ENCODE measurements around the gene ASXL1. TPM values are rescaled to one million over a fixed set of nuclear protein-coding genes. Genes with fewer than 3 reads are reported as not detected.
A peak's percentile ranks its signal among the peaks of the same experiment; 100 is the strongest.

ASXL1 gene
- total RNA-seq, 3 donors from 2014 or later (not counting 1 experiment from before 2014, with no cell fraction given): 106 to 125 (median 108) TPM

DNA sequence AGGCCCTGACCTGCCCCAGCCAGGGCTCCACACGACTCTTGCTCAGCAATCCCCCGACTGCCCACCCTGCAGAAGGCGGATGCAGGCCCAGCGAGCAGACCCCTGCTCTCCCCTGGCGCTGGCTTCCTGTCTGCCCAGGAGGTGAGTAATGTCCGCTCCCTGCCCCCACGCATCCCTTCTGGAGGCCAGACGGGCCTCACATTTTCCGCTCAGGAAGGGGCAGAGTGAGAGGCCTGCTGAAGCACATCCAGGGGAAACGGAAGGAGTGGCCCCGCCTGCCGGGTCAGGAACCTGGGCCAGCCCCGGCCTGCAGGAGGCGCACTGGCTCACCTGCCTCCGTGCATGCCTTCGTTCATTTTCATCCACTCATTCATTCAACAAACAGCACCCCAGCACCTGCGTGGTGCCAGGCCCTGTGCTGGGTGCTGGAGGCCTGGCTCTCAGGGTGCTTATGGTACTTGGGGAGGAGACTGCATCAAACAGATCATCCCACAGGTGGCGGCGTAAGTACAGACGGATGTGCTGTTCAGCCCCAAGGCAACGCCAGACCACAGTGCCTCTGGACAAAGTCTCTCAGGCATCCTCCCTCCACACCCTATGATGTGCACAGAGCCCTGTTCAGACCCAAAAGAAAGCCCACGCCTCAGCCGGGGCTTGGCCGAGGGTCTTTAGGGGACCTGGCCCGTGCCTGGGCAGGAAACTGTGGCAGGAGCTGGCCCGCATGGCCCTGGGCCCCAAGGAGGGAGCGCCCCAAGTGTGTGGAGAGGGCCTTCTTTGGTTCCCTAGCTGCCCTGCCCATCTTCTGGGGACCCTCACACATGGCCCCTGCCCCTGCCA, 112.1 kb downstream of the ASXL1 start:
- peak in 2 of 3 donors; percentile 54 to 65 for ATAC-seq
- Histone ChIP-seq H3K27ac (ENCODE audit: low read length) (no peak overlapping the region), H3K27me3 (ENCODE audit: control insufficient read depth, insufficient read depth, low read length) (no peaks in the 10 kb centered on the region), H3K9me3 (ENCODE audit: control insufficient read depth, insufficient read depth, low read length) (no peaks in the 10 kb centered on the region), H3K4me1 (ENCODE audit: control insufficient read depth, insufficient read depth, low read length) (peaks cover 49% of the 10 kb centered on the region), H3K4me3 (ENCODE audit: low read length) (no peak overlapping the region), H3K36me3 (ENCODE audit: control insufficient read depth, insufficient read depth, low read length) (peaks cover 32% of the 10 kb centered on the region)
- peaks cover 0 to 35% of the 10 kb centered on the region in 2 donors for H3K4me1 Mint-ChIP-seq
- whole genome bisulfite sequencing (ENCODE audit: insufficient coverage): 66% methylated on average over 27 of the region's 27 CpGs
- no peaks in the 10 kb centered on the region for H3K36me3 Mint-ChIP-seq
- H3K4me3 Mint-ChIP-seq: no peak overlapping the region
- intact Hi-C loops (cut with micrococcal nuclease): no loop called here
- peak overlapping the region; percentile 73 to 80 for H3K27ac Mint-ChIP-seq
- DNase-seq: peak in 1 of 2 donors; percentile 51
- TF ChIP-seq, protein P1, sequence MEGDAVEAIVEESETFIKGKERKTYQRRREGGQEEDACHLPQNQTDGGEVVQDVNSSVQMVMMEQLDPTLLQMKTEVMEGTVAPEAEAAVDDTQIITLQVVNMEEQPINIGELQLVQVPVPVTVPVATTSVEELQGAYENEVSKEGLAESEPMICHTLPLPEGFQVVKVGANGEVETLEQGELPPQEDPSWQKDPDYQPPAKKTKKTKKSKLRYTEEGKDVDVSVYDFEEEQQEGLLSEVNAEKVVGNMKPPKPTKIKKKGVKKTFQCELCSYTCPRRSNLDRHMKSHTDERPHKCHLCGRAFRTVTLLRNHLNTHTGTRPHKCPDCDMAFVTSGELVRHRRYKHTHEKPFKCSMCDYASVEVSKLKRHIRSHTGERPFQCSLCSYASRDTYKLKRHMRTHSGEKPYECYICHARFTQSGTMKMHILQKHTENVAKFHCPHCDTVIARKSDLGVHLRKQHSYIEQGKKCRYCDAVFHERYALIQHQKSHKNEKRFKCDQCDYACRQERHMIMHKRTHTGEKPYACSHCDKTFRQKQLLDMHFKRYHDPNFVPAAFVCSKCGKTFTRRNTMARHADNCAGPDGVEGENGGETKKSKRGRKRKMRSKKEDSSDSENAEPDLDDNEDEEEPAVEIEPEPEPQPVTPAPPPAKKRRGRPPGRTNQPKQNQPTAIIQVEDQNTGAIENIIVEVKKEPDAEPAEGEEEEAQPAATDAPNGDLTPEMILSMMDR (IDR thresholded peaks at IDR 0.05): peak; percentile 13
- H3K9me3 Mint-ChIP-seq: no peaks in the 10 kb centered on the region
- no peaks in the 10 kb centered on the region for H3K27me3 Mint-ChIP-seq (ENCODE audit: low read depth in 2 of 2)

DNA sequence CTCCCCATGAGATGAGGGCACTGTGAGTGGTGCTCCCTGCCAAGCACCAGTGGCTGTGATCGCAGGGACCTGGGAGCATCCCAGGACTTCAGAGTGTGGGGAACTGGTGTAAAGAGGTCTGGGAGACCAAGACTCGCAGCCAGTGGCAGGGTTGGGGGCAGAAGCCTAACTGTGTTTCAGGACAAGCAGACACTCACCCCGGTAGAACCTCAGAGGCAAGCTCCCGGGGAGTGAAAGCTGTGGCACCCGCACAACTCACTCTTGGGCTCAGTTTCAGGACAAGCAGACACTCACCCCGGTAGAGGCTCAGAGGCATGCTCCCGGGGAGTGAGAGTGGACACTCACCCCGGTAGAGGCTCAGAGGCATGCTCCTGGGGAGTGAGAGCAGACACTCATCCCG, 112.8 kb downstream of the ASXL1 start:
- no peak for DNase-seq
- Mint-ChIP-seq H3K36me3 (no peaks in the 10 kb centered on the region), H3K4me3 (no peak overlapping the region), H3K27ac (peak overlapping the region; percentile 73 to 80), H3K4me1 (peaks cover 4 to 42% of the 10 kb centered on the region in 2 donors), H3K27me3 (ENCODE audit: low read depth in 2 of 2) (no peaks in the 10 kb centered on the region), H3K9me3 (no peaks in the 10 kb centered on the region)
- Histone ChIP-seq H3K4me3 (ENCODE audit: low read length) (no peak overlapping the region), H3K36me3 (ENCODE audit: control insufficient read depth, insufficient read depth, low read length) (peaks cover 31% of the 10 kb centered on the region), H3K9me3 (ENCODE audit: control insufficient read depth, insufficient read depth, low read length) (no peaks in the 10 kb centered on the region), H3K4me1 (ENCODE audit: control insufficient read depth, insufficient read depth, low read length) (peaks cover 56% of the 10 kb centered on the region), H3K27ac (ENCODE audit: low read length) (no peak overlapping the region), H3K27me3 (ENCODE audit: control insufficient read depth, insufficient read depth, low read length) (no peaks in the 10 kb centered on the region)
- intact Hi-C loops (cut with micrococcal nuclease): no loop called here
- TF ChIP-seq, protein P1 (IDR thresholded peaks at IDR 0.05): no peak
- ATAC-seq: no peak
- WGBS (ENCODE audit: insufficient coverage): 91% methylated on average over 9 of the region's 9 CpGs

DNA sequence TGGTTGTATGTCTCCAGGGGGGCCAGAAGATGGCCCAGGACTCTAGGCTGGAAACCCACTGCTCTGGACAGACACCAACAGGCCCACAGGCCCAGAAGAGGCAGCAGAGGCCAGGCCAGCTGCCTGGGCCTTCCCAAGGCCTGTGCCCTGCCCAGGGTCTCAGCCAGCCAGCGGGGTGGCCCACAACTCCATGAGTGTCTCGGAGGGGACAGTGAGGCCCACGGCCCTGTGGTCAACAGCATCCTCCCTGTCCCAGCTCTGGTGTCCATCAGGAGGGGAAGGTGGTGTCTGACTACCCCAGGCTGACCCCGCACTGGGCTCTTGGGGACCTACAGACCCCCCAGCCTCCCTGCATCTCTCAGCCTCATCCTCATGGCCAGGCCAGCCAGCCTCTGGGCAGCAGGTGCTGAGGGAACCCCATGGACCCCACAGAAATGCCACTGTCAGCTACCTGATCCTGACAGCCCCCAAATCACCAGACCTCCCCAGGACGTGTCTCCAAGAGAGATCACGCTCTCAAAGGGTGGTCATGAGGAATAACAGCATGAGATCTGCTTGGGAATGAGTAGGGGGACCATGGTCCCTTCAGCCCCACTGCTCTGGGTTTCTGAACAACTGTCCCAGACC, 114.6 kb downstream of the ASXL1 start:
- TF ChIP-seq, protein P1 (IDR thresholded peaks at IDR 0.05): no peak
- intact Hi-C loops (cut with micrococcal nuclease): no loop called here
- Mint-ChIP-seq H3K27ac (no peak overlapping the region), H3K36me3 (no peaks in the 10 kb centered on the region), H3K9me3 (no peaks in the 10 kb centered on the region), H3K4me3 (no peak overlapping the region), H3K4me1 (peaks cover 21 to 54% of the 10 kb centered on the region in 2 donors), H3K27me3 (ENCODE audit: low read depth in 2 of 2) (no peaks in the 10 kb centered on the region)
- ATAC-seq (no peak), DNase-seq (no peak)
- 91% methylated on average over 6 of the region's 6 CpGs for WGBS (ENCODE audit: insufficient coverage)
- no peak overlapping the region for H3K27ac ChIP-seq (ENCODE audit: low read length)
- H3K9me3 ChIP-seq (ENCODE audit: control insufficient read depth, insufficient read depth, low read length): no peaks in the 10 kb centered on the region
- H3K4me1 ChIP-seq (ENCODE audit: control insufficient read depth, insufficient read depth, low read length): peaks cover 64% of the 10 kb centered on the region
- no peaks in the 10 kb centered on the region for H3K27me3 ChIP-seq (ENCODE audit: control insufficient read depth, insufficient read depth, low read length)
- H3K36me3 ChIP-seq (ENCODE audit: control insufficient read depth, insufficient read depth, low read length): peaks cover 28% of the 10 kb centered on the region
- no peak overlapping the region for H3K4me3 ChIP-seq (ENCODE audit: low read length)
